RKO (cell line): ENCODE results near the gene CLTB.

Source experiments
- DNase-seq: peaks from one replicate; pipeline ENCODE4 v3.0.0-alpha.2; 2016; ENCODE audit warnings: low spot score

CLTB gene

GRCh38 chr5:176401281-176402205 is 14.8 kb downstream of the CLTB start:
- no peak for DNase-seq

- DNase-seq = no peak
These were observed 15.8 kb downstream of the CLTB start for GRCh38 chr5:176400382-176401156.

GRCh38 chr5:176397736-176398420 is 18.5 kb downstream of the CLTB start:
- DNase-seq = no peak

GRCh38 chr5:176396330-176396729 is 20.0 kb downstream of the CLTB start:
- DNase-seq = no peak

- DNase-seq = no peak
These were observed 21.3 kb downstream of the CLTB start for GRCh38 chr5:176394881-176395675.

GRCh38 chr5:176394096-176394495 is 22.2 kb downstream of the CLTB start:
- no peak for DNase-seq

GRCh38 chr5:176392526-176392925 is 23.8 kb downstream of the CLTB start:
- no peak for DNase-seq

- no peak for DNase-seq
These were observed 24.3 kb downstream of the CLTB start for GRCh38 chr5:176391999-176392398.

- DNase-seq = no peak
These were observed 24.9 kb downstream of the CLTB start for GRCh38 chr5:176391479-176391878.

GRCh38 chr5:176389135-176390123 is 26.9 kb downstream of the CLTB start:
- no peak for DNase-seq

GRCh38 chr5:176388444-176389134 is 27.8 kb downstream of the CLTB start, which contains the start of the genes HIGD2A and NOP16:
TSS of gene HIGD2A (plus strand) at chr5:176388751. CDS start at chr5:176388820, 69 bp downstream.
TSS of gene NOP16 (minus strand) at chr5:176388598. CDS start at chr5:176388539, 59 bp downstream.
- peak; percentile 99 for DNase-seq

GRCh38 chr5:176388003-176388443 is 28.3 kb downstream of the CLTB start:
- DNase-seq = peak; percentile 73

- no peak for DNase-seq
These were observed 28.9 kb downstream of the CLTB start for GRCh38 chr5:176387384-176387925.

- no peak for DNase-seq
These were observed 29.8 kb downstream of the CLTB start for GRCh38 chr5:176386491-176386890.

GRCh38 chr5:176384991-176385390 is 31.3 kb downstream of the CLTB start:
- no peak for DNase-seq

GRCh38 chr5:176384366-176384930 is 31.9 kb downstream of the CLTB start:
- DNase-seq = no peak

- DNase-seq = no peak
These were observed 32.4 kb downstream of the CLTB start for GRCh38 chr5:176383961-176384360.

GRCh38 chr5:176383248-176383905 is 33.0 kb downstream of the CLTB start:
- no peak for DNase-seq
